Measurements from ENCODE around the gene IKZF3.
"Not testable (repeated sequence)": the region's sequence is repeated elsewhere in the genome, so short reads cannot be mapped to it uniquely, and the experiment has no call there.

The IKZF3 gene

DNA sequence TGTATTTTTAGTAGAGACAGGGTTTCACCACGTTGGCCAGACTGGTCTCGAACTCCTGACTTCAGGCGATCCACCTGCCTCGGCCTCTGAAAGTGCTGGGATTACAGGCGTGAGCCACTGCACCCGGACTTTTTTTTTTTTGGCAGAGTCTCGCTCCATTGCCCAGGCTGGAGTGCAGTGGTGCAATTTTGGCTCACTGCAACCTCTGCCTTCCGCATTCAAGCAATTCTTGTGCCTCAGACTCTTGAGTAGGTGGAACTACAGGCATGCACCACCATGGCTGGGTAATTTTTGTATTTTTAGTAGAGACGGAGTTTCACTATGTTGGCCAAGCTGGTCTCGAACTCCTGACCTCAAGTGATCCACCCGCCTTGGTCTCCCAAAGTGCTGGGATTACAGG is 153.0 kb downstream of the IKZF3 start:
- not testable (repeated sequence) for DNase-seq

DNA sequence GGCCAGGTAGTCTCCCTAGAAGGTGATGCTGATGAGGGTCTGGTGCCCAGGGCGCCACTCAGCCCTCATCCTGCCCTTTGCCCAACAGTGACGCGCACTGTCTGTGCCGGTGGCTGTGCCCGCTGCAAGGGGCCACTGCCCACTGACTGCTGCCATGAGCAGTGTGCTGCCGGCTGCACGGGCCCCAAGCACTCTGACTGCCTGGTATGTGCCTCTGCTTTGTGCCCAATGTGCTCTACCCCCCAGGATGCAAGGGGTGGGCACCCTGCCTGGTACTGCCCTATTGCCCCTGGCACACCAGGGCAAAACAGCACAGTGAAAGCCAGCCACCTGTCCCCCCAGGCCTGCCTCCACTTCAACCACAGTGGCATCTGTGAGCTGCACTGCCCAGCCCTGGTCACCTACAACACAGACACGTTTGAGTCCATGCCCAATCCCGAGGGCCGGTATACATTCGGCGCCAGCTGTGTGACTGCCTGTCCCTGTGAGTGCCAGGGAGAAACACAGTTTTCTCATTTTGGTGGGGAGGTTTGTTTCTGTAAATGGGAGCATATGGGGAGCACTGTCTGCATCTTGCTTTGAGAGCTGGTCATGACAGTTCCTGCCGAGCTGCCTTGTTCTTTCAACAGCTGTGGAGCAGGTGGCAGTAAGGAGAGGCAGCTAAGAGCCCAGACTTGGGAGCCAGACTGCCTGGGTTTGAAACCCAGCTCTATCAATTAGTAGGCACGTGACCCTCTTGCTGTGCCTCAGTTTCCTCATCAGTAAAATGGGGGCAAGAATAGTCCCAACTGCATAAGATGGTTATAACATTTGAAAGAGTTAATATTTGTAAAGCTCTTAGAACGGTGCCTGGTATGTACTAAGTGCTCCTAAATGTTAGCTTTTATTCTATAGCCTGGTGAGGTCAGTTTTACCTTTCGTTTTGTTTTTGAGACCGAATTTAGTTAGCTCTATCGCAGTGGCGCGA is 153.8 kb downstream of the IKZF3 start:
- DNase-seq = no peak

DNA sequence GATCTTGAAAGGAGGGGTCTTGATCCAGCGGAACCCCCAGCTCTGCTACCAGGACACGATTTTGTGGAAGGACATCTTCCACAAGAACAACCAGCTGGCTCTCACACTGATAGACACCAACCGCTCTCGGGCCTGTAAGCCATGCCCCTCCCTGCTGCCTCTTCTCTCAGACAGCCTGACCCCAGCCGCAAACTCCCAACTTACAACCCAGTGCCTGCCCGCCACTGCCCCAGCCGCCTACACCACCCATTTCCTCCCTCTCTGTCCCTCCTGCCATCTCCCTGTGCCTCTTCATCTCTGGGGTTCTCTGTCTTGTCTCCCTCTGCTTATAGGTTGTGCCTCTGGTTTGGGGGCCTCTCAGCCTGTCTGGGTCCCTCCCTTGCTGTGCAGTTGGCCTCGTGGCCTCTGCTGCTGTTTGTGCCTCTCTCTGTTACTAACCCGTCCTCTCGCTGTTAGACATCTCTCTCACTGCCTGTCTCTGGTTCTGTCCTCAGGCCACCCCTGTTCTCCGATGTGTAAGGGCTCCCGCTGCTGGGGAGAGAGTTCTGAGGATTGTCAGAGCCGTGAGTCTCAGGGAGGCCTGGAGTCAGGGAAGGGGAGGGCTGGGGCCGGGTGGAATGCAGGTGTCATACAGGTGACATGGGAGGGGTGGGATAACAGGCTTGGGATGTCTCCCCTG is 154.7 kb downstream of the IKZF3 start:
- DNase-seq = no peak

All from activated T-cell treated with anti-CD3 and anti-CD28 coated beads, Interleukin-2, amount 50 U/mL, for 1 hour (primary cell).